K562 (cell line): ENCODE data around the gene DYNC2LI1. TPM values are rescaled to one million over a fixed set of nuclear protein-coding genes. Genes with fewer than 3 reads are reported as not detected.

ENCODE experiments used
- FOSL1 ChIP-seq: fragments of 200-800 bp; sonication (Bioruptor generic); conservative IDR thresholded peaks from 2 replicates; pipeline ENCODE4 v1.6.1; 2016; ENCODE audit warnings: missing genetic modification characterization, missing compliant biosample characterization
- KLF1 ChIP-seq: fragments of 450-650 bp; IDR thresholded peaks from 2 replicates; pipeline ENCODE4 v1.6.1; 2016; ENCODE audit warnings: missing genetic modification characterization, missing compliant biosample characterization
- KLF13 ChIP-seq: fragments of 450-650 bp; IDR thresholded peaks from 2 replicates; pipeline ENCODE4 v1.6.1; 2016; ENCODE audit warnings: missing genetic modification characterization, low read depth, mild to moderate bottlenecking, missing compliant biosample characterization, moderate library complexity, borderline replicate concordance
- NR2C1 ChIP-seq, 2 experiments: fragments of 450-650 bp; IDR thresholded peaks; 2 replicates each; pipeline ENCODE4 v1.6.1; 2017; ENCODE audit warnings: mild to moderate bottlenecking in 2 of 2, antibody characterized with exemption in 1 of 2, inconsistent platforms in 1 of 2, missing compliant biosample characterization in 1 of 2, missing genetic modification characterization in 1 of 2
- RBM17 ChIP-seq: fragments of 200-400 bp; formaldehyde crosslinking; IDR thresholded peaks from 2 replicates; pipeline ENCODE4 v1.6.1; 2017; ENCODE audit warnings: low read depth, mild to moderate bottlenecking, low read length, borderline replicate concordance
- REST ChIP-seq, 2 experiments: fragments of 450-650 bp; formaldehyde crosslinking in 1 of 2; IDR thresholded peaks; 2 replicates each; pipeline versions ENCODE4 v1.4.0 to v1.6.1; 2014 to 2020; ENCODE audit warnings: mild to moderate bottlenecking in 2 of 2, borderline replicate concordance in 1 of 2, low read depth in 1 of 2
- RFX7 ChIP-seq: fragments of 250-450 bp; sonication (Bioruptor Pico); IDR thresholded peaks from 2 replicates; pipeline ENCODE4 v1.5.1; 2021; ENCODE audit warnings: mild to moderate bottlenecking
- SMAD4 ChIP-seq: fragments of 250-450 bp; sonication (Bioruptor Pico); conservative IDR thresholded peaks from 2 replicates; pipeline ENCODE4 v1.8.0; 2021; ENCODE audit warnings: inconsistent platforms, mild to moderate bottlenecking, moderate library complexity
- TCF15 ChIP-seq: fragments of 250-450 bp; sonication (Bioruptor Pico); IDR thresholded peaks from 2 replicates; pipeline ENCODE4 v1.8.0; 2022; ENCODE audit warnings: moderate library complexity, mild to moderate bottlenecking, inconsistent platforms
- ZKSCAN8 ChIP-seq: fragments of 200-800 bp; sonication (Bioruptor generic); IDR thresholded peaks from 2 replicates; pipeline ENCODE4 v1.6.1; 2016; ENCODE audit warnings: missing genetic modification characterization, missing compliant biosample characterization
- ZNF274 ChIP-seq: IDR thresholded peaks from 2 replicates; pipeline ENCODE4 v1.6.1; 2011; ENCODE audit warnings: low read depth, mild to moderate bottlenecking, low read length, moderate library complexity, borderline replicate concordance
- polyA plus RNA-seq, 8 experiments: library from polyadenylated mRNA; depleted of rRNA in 4 of 8; stranded (reverse) in 5 of 8; unstranded in 3 of 8; fragments of >200 nt; fragmentation: Nextera tagmentation in 2 of 8; fragmentation: Illumina TruSeq in 1 of 8; extraction: Ambion mirVana in 2 of 8; extraction: Trizol in 1 of 8; gene quantifications; 2 replicates each; pipeline versions ENCODE4 v1.2.1 to v1.2.3, GENCODE V29; 2011 to 2014; ENCODE audit warnings: inconsistent platforms in 1 of 8, missing spikeins in 1 of 8
- total RNA-seq, 7 experiments: library from RNA; depleted of rRNA in 6 of 7; stranded (reverse); fragments of >200 nt in 6 of 7; fragmentation: Illumina TruSeq in 2 of 7; extraction: Trizol in 2 of 7; gene quantifications; 2 replicates each; pipeline versions ENCODE4 v1.2.1 to v1.2.3, GENCODE V29; 2011 to 2021; ENCODE audit warnings: low replicate concordance in 1 of 7
- TF ChIP-seq, protein P1 (sequence below): fragments of 450-650 bp; formaldehyde crosslinking; IDR thresholded peaks from 2 replicates; pipeline ENCODE4 v1.4.0; 2020; ENCODE audit warnings: mild to moderate bottlenecking, moderate library complexity
- TF ChIP-seq, protein P2 (sequence below): sonication (generic); formaldehyde crosslinking; IDR thresholded peaks from 2 replicates; pipeline ENCODE4 v1.4.0; 2020; ENCODE audit warnings: mild to moderate bottlenecking, missing genetic modification reagents

DYNC2LI1 gene
- total and polyA plus RNA-seq, 9 of the 15 experiments (the other 6 are each of a cell fraction or from before 2014, with no cell fraction given), result 12.5 to 42.2 (median 25.8) TPM

DNA sequence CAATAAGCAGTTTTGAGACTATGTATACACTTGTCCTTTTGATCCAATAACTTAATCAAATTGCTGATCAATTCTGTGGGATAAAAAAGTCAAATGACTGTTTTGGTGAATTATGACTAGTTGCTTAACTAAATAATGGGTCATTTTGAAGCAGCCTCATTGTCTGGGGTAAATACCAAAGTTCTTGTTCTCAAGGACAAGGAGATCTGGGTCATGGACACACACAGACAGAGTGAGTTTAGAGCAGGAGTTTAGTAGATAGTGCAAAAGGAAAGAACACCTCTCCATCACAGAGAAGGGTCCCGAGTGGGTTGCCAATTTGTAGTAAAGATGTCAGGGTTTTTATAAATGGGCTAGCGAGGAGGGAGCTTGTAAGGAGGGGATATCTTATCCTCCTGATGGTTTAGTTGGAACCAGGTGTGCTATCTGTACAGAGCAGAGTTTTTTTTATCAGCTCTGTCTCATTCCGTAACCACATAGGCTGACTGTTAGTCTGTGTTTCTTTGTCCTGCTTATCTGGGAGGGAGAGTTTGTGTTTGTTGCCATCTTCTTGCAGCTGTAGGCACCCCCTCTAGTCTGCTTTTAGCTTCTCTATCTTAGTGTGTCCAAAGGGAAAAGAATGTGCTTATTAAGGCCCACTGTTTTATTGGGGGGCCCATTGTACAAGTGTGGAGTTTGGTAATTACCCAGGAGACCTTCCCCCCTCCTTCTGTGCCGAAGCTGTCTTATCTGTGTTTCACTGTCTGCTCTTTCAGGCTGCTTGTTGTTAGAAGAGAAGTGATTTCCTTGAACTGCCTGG, 48.9 kb upstream of the DYNC2LI1 start (continued):
- TF ChIP-seq NR2C1 (IDR thresholded peaks at IDR 0.05) (0 out of 2 replicates have a peak, but pooled peaks have one; percentile 14), NR2C1 (tag; IDR thresholded peaks at IDR 0.05) (peak; percentile 63), SMAD4 (CRISPR knock-in tag) (peak; percentile 99), RFX7 (CRISPR knock-in tag) (no peak), REST (IDR thresholded peaks at IDR 0.05; ENCODE audit: borderline replicate concordance) (no peak), REST (CRISPR knock-in tag; IDR thresholded peaks at IDR 0.05; ENCODE audit: low read depth) (peak; percentile 39; the same call in 1 of the 2 replicates), ZNF274 (peak; percentile 79; the same call in 1 of the 2 replicates), KLF1 (no peak), ZKSCAN8 (CRISPR knock-in tag) (peak; percentile 83), KLF13 (no peak), RBM17 (no peak), FOSL1 (tag) (peak; percentile 90), TCF15 (CRISPR knock-in tag) (no peak)
- TF ChIP-seq, protein P1, sequence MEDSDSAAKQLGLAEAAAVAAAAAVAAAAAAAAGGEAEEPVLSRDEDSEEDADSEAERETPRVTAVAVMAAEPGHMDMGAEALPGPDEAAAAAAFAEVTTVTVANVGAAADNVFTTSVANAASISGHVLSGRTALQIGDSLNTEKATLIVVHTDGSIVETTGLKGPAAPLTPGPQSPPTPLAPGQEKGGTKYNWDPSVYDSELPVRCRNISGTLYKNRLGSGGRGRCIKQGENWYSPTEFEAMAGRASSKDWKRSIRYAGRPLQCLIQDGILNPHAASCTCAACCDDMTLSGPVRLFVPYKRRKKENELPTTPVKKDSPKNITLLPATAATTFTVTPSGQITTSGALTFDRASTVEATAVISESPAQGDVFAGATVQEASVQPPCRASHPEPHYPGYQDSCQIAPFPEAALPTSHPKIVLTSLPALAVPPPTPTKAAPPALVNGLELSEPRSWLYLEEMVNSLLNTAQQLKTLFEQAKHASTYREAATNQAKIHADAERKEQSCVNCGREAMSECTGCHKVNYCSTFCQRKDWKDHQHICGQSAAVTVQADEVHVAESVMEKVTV (CRISPR knock-in tag), result 0 out of 2 replicates have a peak, but pooled peaks have one; percentile 22
- TF ChIP-seq, protein P2, sequence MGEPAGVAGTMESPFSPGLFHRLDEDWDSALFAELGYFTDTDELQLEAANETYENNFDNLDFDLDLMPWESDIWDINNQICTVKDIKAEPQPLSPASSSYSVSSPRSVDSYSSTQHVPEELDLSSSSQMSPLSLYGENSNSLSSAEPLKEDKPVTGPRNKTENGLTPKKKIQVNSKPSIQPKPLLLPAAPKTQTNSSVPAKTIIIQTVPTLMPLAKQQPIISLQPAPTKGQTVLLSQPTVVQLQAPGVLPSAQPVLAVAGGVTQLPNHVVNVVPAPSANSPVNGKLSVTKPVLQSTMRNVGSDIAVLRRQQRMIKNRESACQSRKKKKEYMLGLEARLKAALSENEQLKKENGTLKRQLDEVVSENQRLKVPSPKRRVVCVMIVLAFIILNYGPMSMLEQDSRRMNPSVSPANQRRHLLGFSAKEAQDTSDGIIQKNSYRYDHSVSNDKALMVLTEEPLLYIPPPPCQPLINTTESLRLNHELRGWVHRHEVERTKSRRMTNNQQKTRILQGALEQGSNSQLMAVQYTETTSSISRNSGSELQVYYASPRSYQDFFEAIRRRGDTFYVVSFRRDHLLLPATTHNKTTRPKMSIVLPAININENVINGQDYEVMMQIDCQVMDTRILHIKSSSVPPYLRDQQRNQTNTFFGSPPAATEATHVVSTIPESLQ (CRISPR knock-in tag), result no peak
